Fibroblast of mammary gland (primary cell): ENCODE data around the gene DLG5.

Source experiments
- DNase-seq: peaks from one replicate; pipeline ENCODE4 v3.0.0-alpha.2; 2010; ENCODE audit warnings: low read depth
- H3K4me3 ChIP-seq: 2 replicates; pipeline ENCODE4 v1.5.1; 2011; ENCODE audit warnings: low read depth, mild to moderate bottlenecking, low read length, moderate library complexity; ENCODE audit not compliant: control insufficient read depth
- CTCF ChIP-seq: conservative IDR thresholded peaks from 2 replicates; pipeline ENCODE4 v1.5.1; 2011; ENCODE audit warnings: low read depth, low read length, inconsistent platforms; ENCODE audit not compliant: control insufficient read depth, insufficient read depth

Gene DLG5

GRCh38 chr10:77879710-77880109 is 46.8 kb downstream of the DLG5 start:
- no peak for TF ChIP-seq CTCF
- DNase-seq = no peak
- no peak overlapping the region for H3K4me3 ChIP-seq

- no peak for DNase-seq
- TF ChIP-seq CTCF = no peak
- no peak overlapping the region for H3K4me3 ChIP-seq
Observed at GRCh38 chr10:77879065-77879464, 47.5 kb downstream of the DLG5 start.

DNA sequence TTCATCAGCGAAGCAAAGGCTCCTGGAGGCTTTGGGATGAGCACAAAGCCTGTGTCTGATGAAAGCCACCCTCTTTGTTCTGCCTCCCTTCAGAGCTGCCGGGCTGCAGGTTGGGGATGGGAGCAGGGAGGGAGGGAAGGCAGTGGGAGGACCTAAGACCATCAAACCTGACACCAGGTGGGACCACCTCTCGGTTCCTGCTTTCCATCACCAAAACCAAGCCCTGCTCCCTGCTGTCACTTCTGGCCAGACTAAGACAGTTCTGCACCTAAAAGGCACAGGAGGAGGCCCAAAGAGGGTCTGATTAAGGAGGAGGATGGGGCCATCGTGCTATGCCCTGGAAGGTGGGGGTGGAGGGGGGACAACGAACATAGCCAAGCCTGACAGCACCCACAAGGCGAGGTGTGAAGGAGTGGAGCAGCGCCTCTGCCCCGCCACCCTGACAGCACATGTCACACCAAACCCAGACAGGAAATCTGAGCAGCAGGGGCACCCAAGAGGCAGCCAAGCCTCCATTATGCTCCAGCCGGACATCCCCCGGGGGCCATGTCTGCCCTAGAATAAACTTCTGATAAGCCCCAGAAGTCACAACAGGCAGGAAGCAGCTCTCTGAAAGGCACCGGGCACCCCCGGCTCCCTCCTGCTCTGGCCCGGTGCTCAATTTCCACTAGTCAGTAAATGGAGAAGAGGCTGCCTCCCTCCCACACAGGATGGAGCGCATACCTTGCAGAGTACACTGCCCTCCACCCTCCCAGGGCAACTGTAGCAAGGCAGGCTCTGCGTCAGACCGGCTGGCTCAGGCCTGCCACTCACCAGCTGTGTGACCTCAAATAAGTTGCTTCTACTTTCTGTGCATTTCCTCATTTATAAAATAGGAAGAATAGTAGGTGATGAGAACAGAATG is 48.9 kb downstream of the DLG5 start:
- peak; percentile 52 for DNase-seq
- TF ChIP-seq CTCF = no peak
- no peak overlapping the region for H3K4me3 ChIP-seq

DNA sequence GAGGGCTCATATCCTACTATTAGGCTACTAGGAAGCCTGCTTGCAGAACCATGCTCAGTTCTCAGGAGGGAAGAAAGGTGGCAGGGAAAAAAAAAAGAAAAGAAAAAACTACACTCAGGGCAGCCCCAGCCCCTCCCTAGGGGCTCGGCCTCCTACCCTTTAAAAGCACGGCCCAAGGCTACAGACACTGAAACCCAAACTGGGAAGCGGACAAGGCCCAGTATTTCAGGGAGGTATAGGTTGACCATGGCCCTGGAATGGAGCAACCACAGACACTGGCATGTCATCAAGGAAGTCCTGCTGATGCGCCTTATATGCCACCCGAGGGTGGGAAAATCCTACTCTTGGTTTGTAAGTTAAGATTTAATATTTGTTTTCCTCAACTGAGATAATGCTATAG is 50.8 kb downstream of the DLG5 start:
- no peak for DNase-seq
- H3K4me3 ChIP-seq = no peak overlapping the region
- no peak for TF ChIP-seq CTCF

DNA sequence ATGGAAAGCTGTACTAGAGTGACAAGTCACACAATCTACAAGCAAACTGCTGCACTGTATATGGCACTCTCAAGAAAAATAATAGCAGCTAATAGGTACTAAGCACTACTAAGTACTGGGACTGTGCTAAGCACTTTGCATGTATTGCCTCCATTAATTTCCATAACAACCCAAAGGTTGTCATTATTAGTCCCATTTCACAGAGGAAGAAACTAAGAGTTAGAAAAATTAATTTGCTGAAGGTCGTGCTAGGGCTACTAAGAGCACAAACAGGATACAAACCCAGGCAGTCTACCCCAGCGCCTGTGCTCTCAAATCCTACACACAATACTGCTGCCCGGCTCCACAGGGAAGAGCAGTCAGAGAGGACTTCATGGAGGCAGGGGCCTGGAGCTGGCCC is 51.7 kb downstream of the DLG5 start:
- H3K4me3 ChIP-seq = no peak overlapping the region
- DNase-seq = no peak
- TF ChIP-seq CTCF = no peak

- H3K4me3 ChIP-seq = no peak overlapping the region
- DNase-seq = peak; percentile 78
- TF ChIP-seq CTCF = no peak
Observed at GRCh38 chr10:77873536-77874380, 52.8 kb downstream of the DLG5 start.
